HTR-8/SVneo (cell line): ENCODE results near the gene ORAI2.
"Not testable (repeated sequence)": the region's sequence is repeated elsewhere in the genome, so short reads cannot be mapped to it uniquely, and the experiment has no call there.

Experiments
- DNase-seq: peaks from one replicate; pipeline ENCODE4 v3.0.0; 2011; ENCODE audit warnings: low spot score, mixed read lengths; ENCODE audit not compliant: insufficient read length
- FAIRE-seq: peaks from 2 replicates; lab custom pipeline; 2011; peaks lifted over from hg19 to GRCh38; lab: Jason Lieb, UNC

Gene ORAI2

GRCh38 chr7:102433219-102434038, at the start of gene ORAI2:
Gene ORAI2 (plus strand): TSS chr7:102433575. CDS start chr7:102438957, 5,382 bp downstream.
- DNase-seq (peak; percentile 81), FAIRE-seq (peak; percentile 91)

GRCh38 chr7:102387064-102387463, 46.3 kb upstream of the ORAI2 start:
- FAIRE-seq, result no peak
- no peak for DNase-seq

GRCh38 chr7:102389810-102390209, 43.6 kb upstream of the ORAI2 start:
- DNase-seq (no peak), FAIRE-seq (no peak)

- FAIRE-seq (no peak), DNase-seq (peak; percentile 79)
Measured at GRCh38 chr7:102390697-102391484, 42.5 kb upstream of the ORAI2 start.

GRCh38 chr7:102392330-102392729, 41.0 kb upstream of the ORAI2 start:
- no peak for FAIRE-seq

GRCh38 chr7:102393467-102393866, 39.9 kb upstream of the ORAI2 start:
- FAIRE-seq (no peak), DNase-seq (peak; percentile 34)

More at GRCh38 chr7:102392330-102392729, 41.0 kb upstream of the ORAI2 start:
- no peak for DNase-seq

- FAIRE-seq, result no peak
- DNase-seq, result no peak
Measured at GRCh38 chr7:102395592-102395872, 37.8 kb upstream of the ORAI2 start.

GRCh38 chr7:102395873-102396709, 37.3 kb upstream of the ORAI2 start, which contains the start of gene PRKRIP1:
Gene PRKRIP1 (plus strand): TSS chr7:102396363. CDS start chr7:102396412, 49 bp downstream.
- no peak for FAIRE-seq
- DNase-seq, result peak; percentile 87

- DNase-seq (no peak), FAIRE-seq (no peak)
Measured at GRCh38 chr7:102396710-102397019, 36.7 kb upstream of the ORAI2 start.

GRCh38 chr7:102398543-102398942, 34.8 kb upstream of the ORAI2 start:
- DNase-seq, result no peak
- FAIRE-seq, result no peak

- DNase-seq (no peak), FAIRE-seq (no peak)
Measured at GRCh38 chr7:102400360-102400759, 33.0 kb upstream of the ORAI2 start.

- DNase-seq (no peak), FAIRE-seq (no peak)
Measured at GRCh38 chr7:102403563-102403962, 29.8 kb upstream of the ORAI2 start.

GRCh38 chr7:102404005-102404861, 29.1 kb upstream of the ORAI2 start:
- DNase-seq (peak; percentile 64), FAIRE-seq (no peak)

GRCh38 chr7:102404862-102405188, 28.6 kb upstream of the ORAI2 start:
- not testable (repeated sequence) for FAIRE-seq, DNase-seq

- no peak for DNase-seq
- FAIRE-seq, result no peak
Measured at GRCh38 chr7:102407910-102408309, 25.5 kb upstream of the ORAI2 start.

GRCh38 chr7:102408530-102408929, 24.8 kb upstream of the ORAI2 start:
- not testable (repeated sequence) for FAIRE-seq, DNase-seq

- FAIRE-seq (no peak), DNase-seq (no peak)
Measured at GRCh38 chr7:102409340-102409739, 24.0 kb upstream of the ORAI2 start.

GRCh38 chr7:102410123-102410522, 23.3 kb upstream of the ORAI2 start:
- FAIRE-seq (no peak), DNase-seq (no peak)

- no peak for FAIRE-seq
Measured at GRCh38 chr7:102410918-102411317, 22.5 kb upstream of the ORAI2 start.

GRCh38 chr7:102412548-102412947, 20.8 kb upstream of the ORAI2 start:
- peak; percentile 20 for DNase-seq
- FAIRE-seq, result no peak

More at GRCh38 chr7:102410918-102411317, 22.5 kb upstream of the ORAI2 start:
- no peak for DNase-seq
